GM10266 (cell line): ENCODE data around the gene CTNNBL1.

Experiments
- DNase-seq: peaks from one replicate; pipeline ENCODE4 v3.0.0; 2012; ENCODE audit errors: extremely low spot score
- TF ChIP-seq, protein P1 (sequence below): IDR thresholded peaks from 2 replicates; pipeline ENCODE4 v1.5.1; 2012; ENCODE audit warnings: mild to moderate bottlenecking, low read depth; ENCODE audit not compliant: control insufficient read depth, insufficient read depth; ENCODE audit errors: missing control alignments

CTNNBL1 gene

DNA sequence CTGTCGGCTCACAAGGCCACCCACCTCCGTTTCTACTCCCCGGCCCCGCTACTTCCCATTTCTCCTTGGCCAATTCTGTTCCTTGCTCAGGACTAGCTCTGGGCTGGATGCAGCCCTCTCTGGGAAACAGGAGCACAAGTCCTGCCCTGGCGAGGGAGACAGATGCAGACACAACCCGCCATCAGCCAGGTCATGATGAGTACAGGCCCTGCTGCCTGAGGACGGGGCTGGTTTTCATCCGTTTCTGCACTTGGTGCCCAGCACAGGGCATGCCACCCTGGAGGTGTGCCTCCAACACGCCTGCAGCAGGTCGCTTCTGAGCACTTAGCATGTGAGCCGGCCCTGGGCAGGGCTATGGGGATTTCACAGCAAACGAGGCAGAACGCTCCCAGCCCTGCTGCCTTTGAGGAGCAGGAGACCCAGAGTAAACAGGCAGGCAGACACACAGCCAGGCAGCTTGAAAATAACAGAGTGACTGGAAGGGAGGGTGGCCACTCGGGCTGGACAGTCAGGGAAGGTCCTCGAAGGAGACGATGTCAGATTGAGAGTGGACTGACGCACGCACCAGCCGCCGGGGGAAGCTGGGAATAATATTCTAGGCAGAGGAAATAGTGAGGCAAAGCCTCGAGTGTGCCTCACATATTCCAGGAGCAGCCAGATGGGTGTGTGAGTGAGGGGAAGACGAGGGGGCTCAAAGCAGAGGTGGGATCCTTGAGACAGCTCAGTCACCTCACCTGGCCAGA is 187.9 kb downstream of the CTNNBL1 start:
- TF ChIP-seq, protein P1, sequence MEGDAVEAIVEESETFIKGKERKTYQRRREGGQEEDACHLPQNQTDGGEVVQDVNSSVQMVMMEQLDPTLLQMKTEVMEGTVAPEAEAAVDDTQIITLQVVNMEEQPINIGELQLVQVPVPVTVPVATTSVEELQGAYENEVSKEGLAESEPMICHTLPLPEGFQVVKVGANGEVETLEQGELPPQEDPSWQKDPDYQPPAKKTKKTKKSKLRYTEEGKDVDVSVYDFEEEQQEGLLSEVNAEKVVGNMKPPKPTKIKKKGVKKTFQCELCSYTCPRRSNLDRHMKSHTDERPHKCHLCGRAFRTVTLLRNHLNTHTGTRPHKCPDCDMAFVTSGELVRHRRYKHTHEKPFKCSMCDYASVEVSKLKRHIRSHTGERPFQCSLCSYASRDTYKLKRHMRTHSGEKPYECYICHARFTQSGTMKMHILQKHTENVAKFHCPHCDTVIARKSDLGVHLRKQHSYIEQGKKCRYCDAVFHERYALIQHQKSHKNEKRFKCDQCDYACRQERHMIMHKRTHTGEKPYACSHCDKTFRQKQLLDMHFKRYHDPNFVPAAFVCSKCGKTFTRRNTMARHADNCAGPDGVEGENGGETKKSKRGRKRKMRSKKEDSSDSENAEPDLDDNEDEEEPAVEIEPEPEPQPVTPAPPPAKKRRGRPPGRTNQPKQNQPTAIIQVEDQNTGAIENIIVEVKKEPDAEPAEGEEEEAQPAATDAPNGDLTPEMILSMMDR, result no peak
- no peak for DNase-seq

DNA sequence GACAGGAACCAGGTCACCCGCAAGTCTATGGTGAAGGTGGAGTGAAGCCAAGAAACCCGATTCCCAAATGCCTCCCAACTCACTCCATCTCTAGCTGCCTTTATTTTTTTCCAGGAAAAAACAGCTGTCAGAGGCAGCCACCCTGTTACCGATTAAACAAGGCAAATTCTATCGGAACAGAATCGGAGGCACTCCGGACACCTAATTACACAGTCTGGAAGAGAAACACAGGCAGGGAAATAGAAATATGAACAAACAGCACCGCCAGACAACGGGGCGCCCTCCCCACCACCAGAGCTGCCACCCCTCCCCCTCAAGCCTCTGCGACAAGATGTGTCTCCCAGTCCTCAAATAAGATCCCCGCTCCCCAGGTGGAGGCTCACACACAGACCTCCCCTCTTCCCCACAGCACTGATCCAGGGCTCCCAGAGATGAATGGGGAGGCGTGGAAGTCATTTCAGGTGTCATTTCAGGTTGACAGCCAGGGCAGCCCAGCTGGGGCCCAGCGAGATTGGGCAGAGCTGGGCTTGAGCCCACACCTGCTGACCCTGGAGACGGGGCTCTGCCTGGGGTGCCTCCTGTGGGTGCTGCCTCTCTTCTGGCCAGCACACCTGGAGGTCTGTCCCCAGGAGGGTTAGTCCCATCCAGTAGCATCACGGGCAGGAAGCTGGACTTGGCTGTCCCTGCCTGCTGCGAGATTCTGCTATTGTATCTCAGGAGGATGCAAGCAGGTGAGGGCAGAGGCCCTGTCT is 189.3 kb downstream of the CTNNBL1 start:
- no peak for DNase-seq
- TF ChIP-seq, protein P1, result no peak

DNA sequence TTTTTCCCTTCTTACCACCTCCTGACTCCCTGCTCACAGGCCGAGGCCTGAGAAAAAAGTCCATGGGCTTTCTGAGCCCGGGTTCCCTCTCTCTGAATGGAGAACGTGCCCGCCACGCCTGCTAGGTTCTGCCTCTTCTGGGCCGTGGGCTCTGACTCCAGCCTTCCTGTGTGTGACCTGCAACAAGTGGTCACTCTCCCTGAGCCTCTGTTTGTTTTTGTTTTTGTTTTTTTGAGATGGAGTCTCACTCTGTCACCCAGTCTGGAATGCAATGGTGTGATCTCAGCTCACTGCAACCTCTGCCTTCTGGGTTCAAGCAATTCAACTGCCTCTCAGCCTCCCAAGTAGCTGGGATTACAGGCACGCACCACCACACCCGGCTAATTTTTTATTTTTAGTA is 191.2 kb downstream of the CTNNBL1 start:
- no peak for DNase-seq
- TF ChIP-seq, protein P1, result no peak

DNA sequence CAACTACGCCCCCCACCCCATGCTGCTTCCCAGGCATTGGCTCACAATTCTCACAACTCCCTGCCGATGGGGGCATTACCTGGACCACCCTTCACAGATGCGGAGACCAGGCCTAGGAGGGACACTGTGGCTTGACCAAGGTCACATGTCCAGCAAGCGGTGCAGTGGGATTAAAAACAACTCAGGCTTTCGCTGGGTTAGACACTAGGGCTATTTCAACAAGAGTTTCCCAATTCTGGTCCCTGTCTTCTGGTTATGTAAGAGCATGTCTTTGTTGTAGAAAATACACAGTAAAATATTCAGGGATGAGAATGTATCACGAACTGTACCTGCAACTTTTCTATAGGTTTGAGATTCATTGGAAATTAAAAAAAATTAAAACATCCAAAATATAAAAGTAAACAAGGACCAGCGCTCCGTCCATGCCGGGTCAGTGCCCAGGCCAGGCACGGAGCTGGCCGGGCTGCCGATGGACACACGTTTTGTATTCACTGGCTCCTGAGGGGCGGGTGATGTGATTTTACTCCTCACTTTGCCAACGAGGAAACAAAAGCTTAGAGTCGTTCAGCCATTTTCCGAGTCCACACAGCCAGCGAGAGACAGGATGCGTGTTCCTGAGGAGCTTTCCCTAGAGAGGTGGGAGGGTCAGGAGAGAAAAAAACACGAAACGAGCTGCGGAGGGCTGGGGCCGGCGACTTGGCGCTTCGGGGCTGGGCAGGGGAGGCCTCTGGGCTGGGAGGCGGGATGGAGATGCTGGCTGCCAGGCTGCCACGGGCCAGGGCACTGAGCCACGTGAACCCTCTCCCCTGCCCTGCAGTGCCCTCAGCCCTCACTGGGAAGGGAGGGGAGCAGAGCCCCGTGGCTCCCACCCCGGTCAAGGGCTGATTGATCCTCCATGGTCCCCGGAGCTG is 192.0 kb downstream of the CTNNBL1 start:
- DNase-seq, result no peak
- TF ChIP-seq, protein P1, result no peak

DNA sequence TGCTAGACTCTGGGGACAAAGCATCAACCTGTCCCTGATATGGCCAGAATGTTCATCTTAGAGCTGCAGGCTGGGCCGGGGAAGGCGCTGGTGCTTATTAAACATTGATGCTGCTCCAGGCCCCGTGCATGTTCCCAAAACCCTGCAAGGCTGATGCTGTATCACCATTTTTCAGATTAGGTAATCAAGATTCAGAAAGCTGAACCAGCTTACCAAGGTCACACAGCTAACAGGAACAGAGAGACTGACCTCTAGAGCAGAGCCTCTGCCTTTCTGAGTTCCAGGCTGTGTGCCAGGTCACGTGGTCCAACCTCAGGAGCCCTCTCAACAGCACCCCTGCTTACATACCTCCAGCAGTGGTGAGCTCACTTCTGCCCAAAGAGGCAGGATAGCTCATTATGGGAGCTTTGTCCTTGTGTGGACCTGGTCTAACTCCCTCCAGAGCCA is 193.0 kb downstream of the CTNNBL1 start:
- TF ChIP-seq, protein P1, result no peak
- no peak for DNase-seq

DNA sequence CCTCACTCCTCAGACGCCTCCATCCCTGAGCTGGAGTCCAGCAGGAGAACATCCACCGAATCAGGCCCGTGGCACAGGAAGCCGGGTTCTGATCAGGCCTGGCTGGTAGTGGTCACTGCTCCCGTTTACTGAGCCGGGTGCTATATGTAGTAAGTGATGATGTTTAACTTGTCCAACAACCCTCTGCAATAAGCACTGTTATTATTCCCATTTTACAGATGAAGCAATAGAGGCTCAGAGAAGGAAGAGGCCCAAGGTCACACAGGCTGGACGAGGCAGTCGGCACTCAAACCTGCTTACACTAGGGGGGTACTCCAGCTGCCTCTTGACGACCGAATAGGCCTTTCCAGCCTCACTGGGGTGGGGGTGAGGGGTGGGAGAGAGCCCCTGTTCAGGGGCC is 194.8 kb downstream of the CTNNBL1 start:
- DNase-seq, result no peak

More for the DNA sequence above, 194.8 kb downstream of the CTNNBL1 start:
- TF ChIP-seq, protein P1, result no peak
